ENCODE data around the gene AGT.

AGT gene

DNA sequence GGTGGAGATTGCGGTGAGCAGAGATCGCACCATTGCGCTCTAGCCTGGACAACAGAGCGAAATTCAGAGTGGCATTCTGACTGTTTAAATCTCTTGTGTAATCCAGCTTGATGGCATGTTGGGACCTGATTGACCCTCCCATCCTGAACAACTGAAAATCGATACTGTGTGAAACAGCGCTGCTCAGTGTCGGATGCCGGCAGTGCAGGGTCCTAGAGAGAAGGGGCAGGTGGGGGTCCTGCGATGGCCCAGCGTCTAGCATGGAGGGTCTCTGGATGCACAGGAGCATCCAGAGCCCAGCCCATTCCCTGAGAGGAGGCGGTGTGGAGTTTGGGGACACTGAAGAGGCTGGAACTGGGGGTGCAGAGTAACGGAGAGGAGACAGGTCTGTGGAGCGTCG is 15.8 kb downstream of the AGT start:
- Histone ChIP-seq H3K27me3 (ENCODE audit: insufficient read depth, poor library complexity, severe bottlenecking) (no peaks in the 10 kb centered on the region), H3K4me3 (replicated peaks; ENCODE audit: insufficient read depth, low read length) (no peak overlapping the region), H3K27ac (replicated peaks) (no peak overlapping the region)
- DNase-seq (ENCODE audit: low read depth in 1 of 2, low spot score in 1 of 2), result no peak
- TF ChIP-seq, protein P1, sequence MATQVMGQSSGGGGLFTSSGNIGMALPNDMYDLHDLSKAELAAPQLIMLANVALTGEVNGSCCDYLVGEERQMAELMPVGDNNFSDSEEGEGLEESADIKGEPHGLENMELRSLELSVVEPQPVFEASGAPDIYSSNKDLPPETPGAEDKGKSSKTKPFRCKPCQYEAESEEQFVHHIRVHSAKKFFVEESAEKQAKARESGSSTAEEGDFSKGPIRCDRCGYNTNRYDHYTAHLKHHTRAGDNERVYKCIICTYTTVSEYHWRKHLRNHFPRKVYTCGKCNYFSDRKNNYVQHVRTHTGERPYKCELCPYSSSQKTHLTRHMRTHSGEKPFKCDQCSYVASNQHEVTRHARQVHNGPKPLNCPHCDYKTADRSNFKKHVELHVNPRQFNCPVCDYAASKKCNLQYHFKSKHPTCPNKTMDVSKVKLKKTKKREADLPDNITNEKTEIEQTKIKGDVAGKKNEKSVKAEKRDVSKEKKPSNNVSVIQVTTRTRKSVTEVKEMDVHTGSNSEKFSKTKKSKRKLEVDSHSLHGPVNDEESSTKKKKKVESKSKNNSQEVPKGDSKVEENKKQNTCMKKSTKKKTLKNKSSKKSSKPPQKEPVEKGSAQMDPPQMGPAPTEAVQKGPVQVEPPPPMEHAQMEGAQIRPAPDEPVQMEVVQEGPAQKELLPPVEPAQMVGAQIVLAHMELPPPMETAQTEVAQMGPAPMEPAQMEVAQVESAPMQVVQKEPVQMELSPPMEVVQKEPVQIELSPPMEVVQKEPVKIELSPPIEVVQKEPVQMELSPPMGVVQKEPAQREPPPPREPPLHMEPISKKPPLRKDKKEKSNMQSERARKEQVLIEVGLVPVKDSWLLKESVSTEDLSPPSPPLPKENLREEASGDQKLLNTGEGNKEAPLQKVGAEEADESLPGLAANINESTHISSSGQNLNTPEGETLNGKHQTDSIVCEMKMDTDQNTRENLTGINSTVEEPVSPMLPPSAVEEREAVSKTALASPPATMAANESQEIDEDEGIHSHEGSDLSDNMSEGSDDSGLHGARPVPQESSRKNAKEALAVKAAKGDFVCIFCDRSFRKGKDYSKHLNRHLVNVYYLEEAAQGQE (IDR thresholded peaks at IDR 0.05; ENCODE audit: insufficient replicate concordance, low read depth), result no peak
- TF ChIP-seq, protein P2, sequence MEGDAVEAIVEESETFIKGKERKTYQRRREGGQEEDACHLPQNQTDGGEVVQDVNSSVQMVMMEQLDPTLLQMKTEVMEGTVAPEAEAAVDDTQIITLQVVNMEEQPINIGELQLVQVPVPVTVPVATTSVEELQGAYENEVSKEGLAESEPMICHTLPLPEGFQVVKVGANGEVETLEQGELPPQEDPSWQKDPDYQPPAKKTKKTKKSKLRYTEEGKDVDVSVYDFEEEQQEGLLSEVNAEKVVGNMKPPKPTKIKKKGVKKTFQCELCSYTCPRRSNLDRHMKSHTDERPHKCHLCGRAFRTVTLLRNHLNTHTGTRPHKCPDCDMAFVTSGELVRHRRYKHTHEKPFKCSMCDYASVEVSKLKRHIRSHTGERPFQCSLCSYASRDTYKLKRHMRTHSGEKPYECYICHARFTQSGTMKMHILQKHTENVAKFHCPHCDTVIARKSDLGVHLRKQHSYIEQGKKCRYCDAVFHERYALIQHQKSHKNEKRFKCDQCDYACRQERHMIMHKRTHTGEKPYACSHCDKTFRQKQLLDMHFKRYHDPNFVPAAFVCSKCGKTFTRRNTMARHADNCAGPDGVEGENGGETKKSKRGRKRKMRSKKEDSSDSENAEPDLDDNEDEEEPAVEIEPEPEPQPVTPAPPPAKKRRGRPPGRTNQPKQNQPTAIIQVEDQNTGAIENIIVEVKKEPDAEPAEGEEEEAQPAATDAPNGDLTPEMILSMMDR (IDR thresholded peaks at IDR 0.05; ENCODE audit: insufficient read depth, low read length), result no peak
- TF ChIP-seq SPI1 (IDR thresholded peaks at IDR 0.05; ENCODE audit: borderline replicate concordance, low read depth) (no peak), POLR2AphosphoS5 (IDR thresholded peaks at IDR 0.05; ENCODE audit: low read depth) (no peak), GABPA (IDR thresholded peaks at IDR 0.05; ENCODE audit: low read depth) (no peak)

DNA sequence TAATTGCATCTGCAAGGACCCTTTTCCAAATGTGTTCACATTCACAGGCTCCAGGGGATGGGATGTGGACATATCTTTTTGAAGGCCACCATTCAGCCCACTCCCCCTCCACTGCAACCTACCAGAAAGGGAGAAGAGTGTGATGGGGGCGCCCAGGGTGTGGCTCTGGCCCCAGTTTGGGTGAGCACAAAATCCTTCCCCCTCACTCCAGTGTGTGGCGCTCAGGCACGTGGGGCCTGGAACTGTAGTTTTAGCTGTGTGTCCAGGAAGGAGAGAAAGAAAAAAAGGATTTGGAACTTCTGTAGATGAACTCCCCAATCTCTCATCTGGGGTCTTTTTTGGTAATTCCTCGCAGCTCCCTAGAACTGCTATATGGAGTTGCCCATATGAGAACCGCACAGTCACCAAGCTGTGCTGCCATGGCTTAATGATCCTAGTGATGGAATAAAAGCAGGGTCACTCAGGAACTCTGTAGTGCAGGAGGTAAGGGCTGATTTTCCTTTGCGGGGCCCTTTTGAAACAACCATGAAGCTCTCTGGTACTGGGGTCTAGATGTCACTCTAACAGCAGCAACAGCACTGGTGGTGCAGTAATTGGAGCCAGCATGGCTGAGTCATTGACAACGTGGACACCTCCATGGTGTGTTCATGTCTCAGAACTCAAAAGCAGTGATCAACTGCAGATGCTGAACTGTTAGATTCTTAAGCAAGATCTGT is 17.0 kb downstream of the AGT start:
- H3K27me3 ChIP-seq (ENCODE audit: insufficient read depth, poor library complexity, severe bottlenecking), result no peaks in the 10 kb centered on the region
- no peak for TF ChIP-seq POLR2AphosphoS5 (IDR thresholded peaks at IDR 0.05; ENCODE audit: low read depth)
- TF ChIP-seq GABPA (IDR thresholded peaks at IDR 0.05; ENCODE audit: low read depth), result no peak
- TF ChIP-seq, protein P1 (IDR thresholded peaks at IDR 0.05; ENCODE audit: insufficient replicate concordance, low read depth), result no peak
- TF ChIP-seq, protein P2 (IDR thresholded peaks at IDR 0.05; ENCODE audit: insufficient read depth, low read length), result no peak
- TF ChIP-seq SPI1 (IDR thresholded peaks at IDR 0.05; ENCODE audit: borderline replicate concordance, low read depth), result no peak
- no peak overlapping the region for H3K4me3 ChIP-seq (replicated peaks; ENCODE audit: insufficient read depth, low read length)
- DNase-seq (ENCODE audit: low read depth in 1 of 2, low spot score in 1 of 2), result no peak
- H3K27ac ChIP-seq (replicated peaks), result no peak overlapping the region

DNA sequence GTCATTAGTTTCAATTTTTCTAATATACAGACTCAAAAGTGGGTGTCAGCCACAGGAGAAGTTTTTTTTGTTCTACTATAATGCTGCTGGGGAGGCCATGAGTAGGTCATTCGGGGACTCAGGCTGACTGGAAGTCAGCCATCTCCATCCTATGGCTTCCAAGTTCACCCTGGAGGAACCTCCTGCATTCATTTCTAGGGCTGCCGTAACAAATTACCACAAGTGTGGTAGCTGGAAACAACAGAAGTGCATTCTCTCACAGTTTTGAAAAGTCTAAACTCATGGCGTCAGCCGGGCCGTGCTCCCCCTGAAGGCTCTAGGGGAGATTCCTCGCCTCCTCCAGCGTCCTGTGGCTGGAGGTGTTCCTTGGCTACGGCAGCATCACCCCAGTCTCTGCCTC is 17.7 kb downstream of the AGT start:
- Histone ChIP-seq H3K27me3 (ENCODE audit: insufficient read depth, poor library complexity, severe bottlenecking) (no peaks in the 10 kb centered on the region), H3K4me3 (replicated peaks; ENCODE audit: insufficient read depth, low read length) (no peak overlapping the region), H3K27ac (replicated peaks) (no peak overlapping the region)
- TF ChIP-seq SPI1 (IDR thresholded peaks at IDR 0.05; ENCODE audit: borderline replicate concordance, low read depth) (no peak), POLR2AphosphoS5 (IDR thresholded peaks at IDR 0.05; ENCODE audit: low read depth) (no peak), GABPA (IDR thresholded peaks at IDR 0.05; ENCODE audit: low read depth) (no peak)
- TF ChIP-seq, protein P2 (IDR thresholded peaks at IDR 0.05; ENCODE audit: insufficient read depth, low read length), result no peak
- TF ChIP-seq, protein P1 (IDR thresholded peaks at IDR 0.05; ENCODE audit: insufficient replicate concordance, low read depth), result no peak
- DNase-seq (ENCODE audit: low read depth in 1 of 2, low spot score in 1 of 2), result no peak

All from HL-60 (cell line).